Measurements from ENCODE around the gene MSGN1. TPM values are rescaled to one million over a fixed set of nuclear protein-coding genes. Genes with fewer than 3 reads are reported as not detected.

MSGN1 gene, protein sequence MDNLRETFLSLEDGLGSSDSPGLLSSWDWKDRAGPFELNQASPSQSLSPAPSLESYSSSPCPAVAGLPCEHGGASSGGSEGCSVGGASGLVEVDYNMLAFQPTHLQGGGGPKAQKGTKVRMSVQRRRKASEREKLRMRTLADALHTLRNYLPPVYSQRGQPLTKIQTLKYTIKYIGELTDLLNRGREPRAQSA
- total RNA-seq, result not detected in 2 replicates

DNA sequence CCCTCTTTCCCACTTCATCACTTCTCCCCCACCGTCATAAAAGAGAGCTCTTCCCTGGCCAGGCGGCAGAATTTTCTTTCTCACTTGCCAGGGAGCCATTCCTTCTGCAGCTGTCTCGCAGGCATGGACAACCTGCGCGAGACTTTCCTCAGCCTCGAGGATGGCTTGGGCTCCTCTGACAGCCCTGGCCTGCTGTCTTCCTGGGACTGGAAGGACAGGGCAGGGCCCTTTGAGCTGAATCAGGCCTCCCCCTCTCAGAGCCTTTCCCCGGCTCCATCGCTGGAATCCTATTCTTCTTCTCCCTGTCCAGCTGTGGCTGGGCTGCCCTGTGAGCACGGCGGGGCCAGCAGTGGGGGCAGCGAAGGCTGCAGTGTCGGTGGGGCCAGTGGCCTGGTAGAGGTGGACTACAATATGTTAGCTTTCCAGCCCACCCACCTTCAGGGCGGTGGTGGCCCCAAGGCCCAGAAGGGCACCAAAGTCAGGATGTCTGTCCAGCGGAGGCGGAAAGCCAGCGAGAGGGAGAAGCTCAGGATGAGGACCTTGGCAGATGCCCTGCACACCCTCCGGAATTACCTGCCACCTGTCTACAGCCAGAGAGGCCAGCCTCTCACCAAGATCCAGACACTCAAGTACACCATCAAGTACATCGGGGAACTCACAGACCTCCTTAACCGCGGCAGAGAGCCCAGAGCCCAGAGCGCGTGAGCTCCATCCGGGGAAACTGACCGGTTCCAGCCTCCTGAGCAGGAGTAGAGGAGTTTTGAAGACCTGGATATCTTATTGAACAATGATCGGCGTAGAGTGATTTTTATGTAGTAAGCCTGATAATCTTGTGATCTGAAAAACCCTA lies at the start of gene MSGN1:
TSS of gene MSGN1 (plus strand) at position 65 of the 850 bp plus-strand sequence. CDS start at position 124, 59 bp downstream.
- no peak within 1 kb of the TSS for H3K4me3 ChIP-seq (ENCODE audit: low read depth, low read length)
- DNase-seq (ENCODE audit: low read depth), result no peak
- TF ChIP-seq, protein P1, sequence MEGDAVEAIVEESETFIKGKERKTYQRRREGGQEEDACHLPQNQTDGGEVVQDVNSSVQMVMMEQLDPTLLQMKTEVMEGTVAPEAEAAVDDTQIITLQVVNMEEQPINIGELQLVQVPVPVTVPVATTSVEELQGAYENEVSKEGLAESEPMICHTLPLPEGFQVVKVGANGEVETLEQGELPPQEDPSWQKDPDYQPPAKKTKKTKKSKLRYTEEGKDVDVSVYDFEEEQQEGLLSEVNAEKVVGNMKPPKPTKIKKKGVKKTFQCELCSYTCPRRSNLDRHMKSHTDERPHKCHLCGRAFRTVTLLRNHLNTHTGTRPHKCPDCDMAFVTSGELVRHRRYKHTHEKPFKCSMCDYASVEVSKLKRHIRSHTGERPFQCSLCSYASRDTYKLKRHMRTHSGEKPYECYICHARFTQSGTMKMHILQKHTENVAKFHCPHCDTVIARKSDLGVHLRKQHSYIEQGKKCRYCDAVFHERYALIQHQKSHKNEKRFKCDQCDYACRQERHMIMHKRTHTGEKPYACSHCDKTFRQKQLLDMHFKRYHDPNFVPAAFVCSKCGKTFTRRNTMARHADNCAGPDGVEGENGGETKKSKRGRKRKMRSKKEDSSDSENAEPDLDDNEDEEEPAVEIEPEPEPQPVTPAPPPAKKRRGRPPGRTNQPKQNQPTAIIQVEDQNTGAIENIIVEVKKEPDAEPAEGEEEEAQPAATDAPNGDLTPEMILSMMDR (IDR thresholded peaks at IDR 0.05; ENCODE audit: insufficient read depth, low read depth, low read length), result no peak

DNA sequence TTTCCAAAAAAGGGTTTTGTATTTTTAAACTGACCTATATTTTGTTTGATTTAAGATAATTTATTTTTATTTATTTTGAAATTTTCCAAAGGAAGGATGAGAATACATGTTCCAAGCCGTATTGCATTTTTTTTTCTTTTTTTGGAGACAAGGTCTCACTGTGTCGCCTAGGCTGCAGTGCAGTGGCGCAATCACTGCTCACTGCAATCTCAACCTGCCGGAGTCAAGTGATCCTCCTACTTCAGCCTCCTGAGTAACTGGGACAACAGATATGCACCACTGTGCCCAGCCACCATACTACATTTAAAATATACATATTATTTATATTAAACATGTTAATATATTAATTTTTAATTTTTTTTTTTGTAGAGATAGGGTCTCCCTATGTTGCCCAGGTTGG lies 47.4 kb upstream of the MSGN1 start:
- no peak for DNase-seq (ENCODE audit: low read depth)
- TF ChIP-seq, protein P1 (IDR thresholded peaks at IDR 0.05; ENCODE audit: insufficient read depth, low read depth, low read length), result no peak

DNA sequence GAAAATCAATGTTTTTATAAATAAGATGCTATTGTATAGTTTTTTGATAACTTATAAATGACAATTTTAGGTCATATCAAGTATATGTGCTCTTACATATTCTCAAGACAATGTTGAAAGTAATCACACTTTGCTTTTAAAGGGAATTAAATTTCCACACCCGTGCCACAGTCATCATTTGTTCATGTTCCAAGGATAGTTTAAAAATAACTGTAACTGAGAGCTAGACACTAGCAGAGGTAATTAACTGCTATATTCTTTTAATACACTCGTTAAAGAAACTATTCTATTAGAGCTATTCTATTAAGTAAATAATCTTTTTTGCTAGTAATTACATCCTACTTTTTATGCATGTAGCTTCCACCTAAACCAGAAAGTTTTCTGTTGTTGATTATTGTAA lies 44.3 kb upstream of the MSGN1 start:
- TF ChIP-seq, protein P1 (IDR thresholded peaks at IDR 0.05; ENCODE audit: insufficient read depth, low read depth, low read length), result no peak
- H3K4me3 ChIP-seq (ENCODE audit: low read depth, low read length), result no peak overlapping the region
- DNase-seq (ENCODE audit: low read depth), result no peak

More for the DNA sequence above, 47.4 kb upstream of the MSGN1 start:
- H3K4me3 ChIP-seq (ENCODE audit: low read depth, low read length), result no peak overlapping the region

DNA sequence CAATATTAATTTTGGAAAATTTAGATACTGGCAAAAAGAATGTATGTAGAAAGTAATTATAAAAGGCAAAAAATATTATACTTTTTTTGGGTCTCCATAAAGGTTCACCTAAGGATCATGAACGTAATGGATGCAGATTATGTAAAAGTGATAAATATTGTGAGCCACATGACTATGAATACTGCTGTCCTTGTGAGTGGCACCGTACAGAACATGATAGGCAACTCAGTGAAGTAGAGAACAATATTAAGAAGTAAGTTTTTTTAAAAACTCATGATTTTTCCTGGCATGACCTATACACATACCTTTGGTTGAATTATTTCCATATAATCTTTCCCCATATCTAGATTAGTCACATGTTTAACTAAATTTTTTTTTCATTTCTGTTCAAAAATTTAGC lies 43.7 kb upstream of the MSGN1 start:
- DNase-seq (ENCODE audit: low read depth), result no peak
- H3K4me3 ChIP-seq (ENCODE audit: low read depth, low read length), result no peak overlapping the region
- TF ChIP-seq, protein P1 (IDR thresholded peaks at IDR 0.05; ENCODE audit: insufficient read depth, low read depth, low read length), result no peak

DNA sequence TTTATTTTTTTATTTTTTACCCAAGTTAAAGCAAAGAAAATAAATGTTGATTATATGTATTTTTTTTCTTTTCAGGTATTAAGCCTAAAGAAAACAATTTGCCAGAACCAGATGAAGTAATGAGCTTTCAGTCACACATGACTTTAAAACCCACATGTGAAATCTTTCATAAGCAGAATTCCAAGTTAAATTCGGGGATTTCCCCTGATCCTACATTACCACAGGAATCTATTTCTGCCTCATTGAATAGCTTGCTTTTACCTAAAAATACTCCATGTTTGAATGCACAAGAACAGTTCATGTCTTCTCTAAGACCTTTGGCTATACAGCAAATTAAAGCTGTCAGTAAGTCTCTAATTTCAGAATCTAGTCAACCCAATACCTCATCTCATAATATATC lies 35.7 kb upstream of the MSGN1 start:
- DNase-seq (ENCODE audit: low read depth), result no peak
- H3K4me3 ChIP-seq (ENCODE audit: low read depth, low read length), result no peak overlapping the region
- TF ChIP-seq, protein P1 (IDR thresholded peaks at IDR 0.05; ENCODE audit: insufficient read depth, low read depth, low read length), result no peak

DNA sequence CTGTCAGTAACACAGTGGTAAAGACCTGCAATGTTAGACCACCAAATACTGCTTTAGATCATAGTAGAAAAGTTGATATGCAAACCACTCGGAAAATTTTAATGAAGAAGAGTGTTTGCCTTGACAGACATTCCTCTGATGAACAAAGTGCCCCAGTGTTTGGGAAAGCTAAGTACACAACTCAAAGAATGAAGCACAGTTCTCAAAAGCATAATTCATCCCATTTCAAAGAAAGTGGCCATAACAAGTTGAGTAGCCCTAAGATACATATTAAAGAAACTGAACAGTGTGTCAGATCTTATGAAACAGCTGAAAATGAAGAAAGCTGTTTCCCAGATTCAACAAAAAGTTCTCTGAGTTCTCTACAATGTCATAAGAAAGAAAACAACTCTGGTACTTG lies 34.8 kb upstream of the MSGN1 start:
- TF ChIP-seq, protein P1 (IDR thresholded peaks at IDR 0.05; ENCODE audit: insufficient read depth, low read depth, low read length), result no peak
- no peak for DNase-seq (ENCODE audit: low read depth)
- H3K4me3 ChIP-seq (ENCODE audit: low read depth, low read length), result no peak overlapping the region
